ENCODE measurements around the gene TMSB4X.
"Not testable (repeated sequence)": the region's sequence is repeated elsewhere in the genome, so short reads cannot be mapped to it uniquely, and the experiment has no call there.

TMSB4X gene

DNA sequence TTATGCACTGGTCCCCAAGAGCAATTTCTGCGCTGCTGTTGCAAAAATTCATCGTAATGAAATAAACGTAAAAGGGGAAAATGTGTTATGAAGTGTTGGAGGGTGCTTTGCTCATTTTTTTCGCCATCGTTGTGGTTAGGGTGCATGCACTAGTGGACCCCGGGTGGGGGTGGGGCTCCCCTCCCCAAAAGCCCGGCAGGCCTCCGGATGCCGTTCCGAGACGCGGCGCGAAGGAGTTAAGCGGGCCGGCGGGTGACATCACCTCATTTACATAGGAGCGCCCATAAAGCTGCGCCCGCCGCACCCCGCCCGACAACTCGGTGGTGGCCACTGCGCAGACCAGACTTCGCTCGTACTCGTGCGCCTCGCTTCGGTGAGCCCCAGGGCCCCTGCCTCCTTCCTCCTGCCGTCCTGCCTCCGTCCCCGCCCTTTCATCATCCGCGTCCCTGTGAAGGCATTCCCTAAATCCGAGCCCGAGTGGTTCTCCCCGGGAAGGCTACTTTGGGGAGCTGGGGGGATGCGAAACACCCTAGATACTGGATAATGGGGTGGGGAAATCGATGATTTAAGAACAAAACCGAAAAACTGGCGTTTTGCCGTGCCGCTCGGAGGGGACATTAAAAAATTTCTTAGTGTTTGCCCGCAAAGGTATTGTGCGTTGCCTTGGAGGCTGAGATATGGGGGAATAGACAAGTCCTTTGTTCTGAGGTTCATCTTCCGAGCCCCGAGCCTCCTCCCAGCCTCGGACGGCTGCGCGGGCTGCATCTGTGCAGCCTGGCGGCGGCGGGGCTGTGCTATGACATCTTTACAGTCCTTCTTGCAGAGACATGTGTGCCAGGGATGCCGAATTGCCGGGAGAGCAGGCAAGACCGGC, at the start of gene TMSB4X:
TMSB4X (plus strand) TSS at position 315 of the 874 bp plus-strand sequence.
- DNase-seq (ENCODE audit: low read depth), result peak; percentile 56

DNA sequence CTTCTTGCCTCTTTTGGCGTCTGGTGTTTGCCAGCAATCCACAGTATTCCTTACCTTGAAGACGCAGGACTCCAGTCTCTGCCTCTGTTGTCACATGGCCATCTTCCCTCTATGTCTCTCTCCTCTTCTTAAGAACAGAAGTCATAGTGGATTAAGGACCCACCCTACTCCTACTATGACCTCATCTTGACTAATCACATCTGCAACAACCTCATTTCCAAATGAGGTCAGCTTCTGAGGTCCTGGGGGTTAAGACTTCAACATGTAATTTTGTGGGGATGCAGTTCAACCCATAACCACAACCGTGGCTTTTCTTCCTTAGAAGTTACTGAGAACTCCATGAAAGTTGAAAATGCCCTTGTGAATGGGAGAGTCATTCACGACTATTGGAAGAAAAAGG, 45.2 kb upstream of the TMSB4X start:
- peak; percentile 49 for DNase-seq (ENCODE audit: low read depth)

DNA sequence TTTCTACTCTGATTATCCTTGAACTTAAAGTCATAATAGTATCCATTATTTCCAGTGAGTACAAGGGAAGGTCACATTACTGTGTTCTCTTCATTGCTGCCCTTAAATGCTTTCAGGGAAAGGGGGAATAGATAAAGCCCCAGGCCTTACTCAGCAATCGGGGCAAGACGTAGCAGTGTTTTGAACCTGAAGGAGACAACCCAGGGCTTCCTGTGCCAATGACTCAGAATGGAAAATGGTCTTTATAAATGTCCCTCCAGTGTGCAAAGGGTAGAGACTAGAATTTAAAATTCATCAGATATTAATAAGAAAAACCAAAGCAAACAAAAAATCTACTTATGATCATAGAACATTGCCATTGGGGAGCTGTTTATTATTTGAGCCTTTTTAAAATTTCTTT, 44.8 kb upstream of the TMSB4X start:
- no peak for DNase-seq (ENCODE audit: low read depth)

DNA sequence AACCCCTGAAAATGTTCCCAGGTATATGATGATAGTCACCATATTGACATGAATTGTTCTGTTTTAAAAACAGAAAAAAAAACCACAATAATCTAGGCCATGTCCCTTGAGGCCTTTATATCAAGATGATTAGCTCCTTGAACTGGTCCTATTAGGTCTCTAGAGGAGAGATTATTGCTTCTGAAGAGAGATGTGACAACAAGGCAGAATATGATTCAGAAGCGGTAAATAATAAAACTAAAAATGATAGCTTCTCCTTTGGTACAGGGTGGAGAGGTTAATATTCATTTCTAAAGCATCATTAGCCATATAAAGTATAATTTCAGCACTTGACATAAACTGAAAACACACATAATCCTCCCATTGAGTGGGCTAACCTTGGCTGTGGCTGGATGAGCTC, 42.7 kb upstream of the TMSB4X start:
- DNase-seq (ENCODE audit: low read depth), result no peak

DNA sequence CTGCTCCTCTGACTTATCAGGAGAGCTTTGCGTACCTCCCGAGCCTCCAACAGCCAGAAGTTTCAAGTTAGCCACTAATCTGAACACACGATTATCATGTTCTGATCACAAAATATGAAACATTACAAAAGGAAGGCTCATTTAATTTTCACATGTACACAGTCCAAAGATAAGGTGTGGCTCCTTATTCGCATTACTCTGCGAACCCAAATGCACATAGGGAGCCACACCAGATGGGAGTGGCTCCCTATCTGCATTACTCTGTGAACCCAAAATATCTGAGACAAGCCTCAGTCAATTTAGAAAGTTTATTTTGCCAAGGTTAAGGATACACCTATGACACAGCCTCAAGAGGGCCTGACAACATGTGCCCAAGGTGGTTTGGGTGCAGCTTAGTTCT, 40.1 kb upstream of the TMSB4X start:
- DNase-seq (ENCODE audit: low read depth), result no peak

DNA sequence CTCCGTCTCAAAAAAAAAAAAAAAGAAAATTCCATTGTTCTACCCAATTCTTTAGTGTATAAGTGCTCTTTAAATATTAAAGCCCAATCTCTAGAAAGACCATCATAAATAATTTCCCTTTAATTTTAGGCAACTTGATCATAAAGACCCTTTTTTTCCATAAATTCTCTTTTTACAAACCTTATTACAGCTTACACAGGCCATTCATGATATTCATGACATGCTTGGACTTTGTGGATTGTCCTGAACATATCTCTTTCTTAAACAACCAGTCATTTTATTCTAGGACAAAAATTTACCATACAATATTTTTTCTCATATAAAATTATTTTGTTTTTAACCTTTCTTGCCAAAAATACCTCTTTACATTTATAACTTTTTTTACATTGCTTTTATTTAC, 38.0 kb upstream of the TMSB4X start:
- DNase-seq (ENCODE audit: low read depth), result no peak

DNA sequence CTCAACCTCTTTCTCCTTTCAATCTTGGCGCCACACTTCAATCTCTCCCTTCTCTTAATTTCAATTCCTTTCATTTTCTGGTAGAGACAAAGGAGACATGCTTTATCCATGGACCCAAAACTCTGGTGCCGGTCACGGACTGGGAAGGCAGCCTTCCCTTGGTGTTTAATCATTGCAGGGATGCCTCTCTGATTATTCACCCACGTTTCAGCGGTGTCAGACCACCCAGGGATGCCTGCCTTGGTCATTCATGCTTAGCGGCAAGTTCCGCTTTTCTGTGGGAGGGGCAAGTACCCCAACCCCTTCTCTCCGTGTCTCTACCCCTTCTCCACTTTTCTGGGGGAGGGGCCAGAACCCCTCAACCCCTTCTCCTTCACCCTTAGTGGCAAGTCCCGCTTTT, 34.4 kb upstream of the TMSB4X start:
- not testable (repeated sequence) for DNase-seq (ENCODE audit: low read depth)

DNA sequence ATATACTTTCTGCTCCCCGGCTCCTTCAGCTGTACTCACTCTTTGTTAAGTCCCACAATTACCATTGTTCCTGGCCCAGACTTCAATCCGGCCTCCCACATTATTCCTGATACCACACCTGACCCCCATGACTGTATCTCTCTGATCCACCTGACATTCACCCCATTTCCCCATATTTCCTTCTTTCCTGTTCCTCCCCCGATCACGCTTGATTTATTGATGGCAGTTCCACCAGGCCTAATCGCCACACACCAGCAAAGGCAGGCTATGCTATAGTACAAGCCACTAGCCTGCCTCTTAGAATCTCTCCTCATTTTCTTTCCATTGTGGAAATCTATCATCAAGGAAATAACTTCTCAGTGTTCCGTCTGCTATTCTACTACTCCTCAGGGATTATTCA, 31.3 kb upstream of the TMSB4X start:
- not testable (repeated sequence) for DNase-seq (ENCODE audit: low read depth)

DNA sequence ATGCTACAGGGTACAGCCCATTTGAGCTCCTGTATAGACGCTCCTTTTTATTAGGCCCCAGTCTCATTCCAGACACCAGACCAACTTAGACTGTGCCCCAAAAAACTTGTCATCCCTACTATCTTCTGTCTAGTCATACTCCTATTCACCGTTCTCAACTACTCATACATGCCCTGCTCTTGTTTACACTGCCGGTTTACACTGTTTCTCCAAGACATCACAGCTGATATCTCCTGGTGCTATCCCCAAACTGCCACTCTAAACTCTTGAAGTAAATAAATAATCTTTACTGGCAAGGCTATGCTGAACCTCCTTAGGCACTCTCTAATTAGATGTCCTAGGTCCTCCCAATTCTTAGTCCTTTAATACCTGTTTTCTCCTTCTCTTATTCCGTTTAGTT, 30.5 kb upstream of the TMSB4X start:
- not testable (repeated sequence) for DNase-seq (ENCODE audit: low read depth)

DNA sequence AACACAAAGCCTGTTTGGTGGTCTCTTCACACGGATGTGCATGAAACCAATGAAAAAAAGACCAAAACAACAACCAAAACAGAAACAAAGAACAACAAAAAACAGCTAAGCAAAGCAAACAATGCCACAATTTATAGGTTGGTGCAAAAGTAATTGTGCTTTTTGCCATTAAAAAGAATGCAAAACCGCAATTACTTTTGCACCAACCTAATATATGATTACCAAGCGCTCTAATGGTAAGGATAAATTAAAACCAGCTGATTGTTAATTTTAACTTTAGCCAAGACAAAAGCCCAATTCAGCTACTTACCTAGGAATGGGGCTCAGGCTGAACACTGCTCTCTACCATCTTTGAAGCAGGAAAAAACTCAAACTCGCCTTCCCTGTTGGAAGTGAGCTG, 29.4 kb upstream of the TMSB4X start:
- DNase-seq (ENCODE audit: low read depth), result no peak

DNA sequence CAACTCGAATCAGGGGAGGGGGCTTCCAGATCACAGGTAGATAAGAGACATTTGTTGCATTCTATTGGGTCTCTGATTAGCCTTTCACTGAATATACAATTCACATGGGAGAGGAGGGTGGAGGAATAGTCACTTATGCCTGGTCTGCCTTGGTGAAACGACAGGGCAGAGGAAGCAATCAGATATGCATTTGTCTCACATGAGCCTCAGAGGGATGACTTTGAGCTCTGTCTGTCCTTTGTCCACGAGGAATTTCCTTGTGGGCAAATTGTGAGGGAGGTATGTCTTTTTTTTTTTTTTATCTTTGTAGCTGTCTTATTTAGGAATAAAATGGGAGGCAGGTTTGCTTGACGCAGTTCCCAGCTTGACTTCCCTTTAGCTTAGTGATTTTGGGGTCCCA, 28.5 kb upstream of the TMSB4X start:
- DNase-seq (ENCODE audit: low read depth), result no peak

DNA sequence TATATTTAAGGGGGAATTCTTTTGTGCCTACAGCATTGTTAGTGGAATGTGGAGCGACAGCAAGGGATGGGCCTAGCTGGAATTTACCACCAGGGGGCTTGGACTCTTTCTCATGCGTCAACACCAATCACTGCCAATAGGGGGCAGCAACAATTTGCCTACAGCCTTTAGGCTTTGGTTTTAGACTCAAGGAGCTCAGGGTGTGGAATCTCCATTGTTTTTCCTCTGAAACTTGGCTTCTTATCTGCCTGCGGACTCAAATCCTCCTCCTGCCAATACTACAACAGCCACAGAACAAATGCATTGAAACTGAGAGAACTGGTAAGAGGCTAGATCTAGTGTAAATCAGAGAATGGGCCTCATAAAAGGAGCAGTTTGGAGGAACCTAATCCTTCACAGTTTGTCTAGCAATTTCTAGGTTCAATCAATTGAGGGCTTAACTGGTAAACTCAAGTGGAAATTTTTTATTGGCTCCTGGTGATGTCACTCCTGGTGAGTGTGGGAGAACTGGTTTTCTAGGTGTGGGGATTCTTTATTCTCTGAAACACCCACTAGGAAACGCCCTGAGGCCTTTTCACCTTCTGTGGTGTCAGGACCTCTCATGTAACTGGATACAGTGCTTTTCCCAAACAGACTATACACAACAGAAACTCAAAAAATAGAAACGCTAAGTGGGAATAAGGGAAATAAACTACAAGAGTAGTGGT, 27.9 kb upstream of the TMSB4X start:
- DNase-seq (ENCODE audit: low read depth), result peak; percentile 59

DNA sequence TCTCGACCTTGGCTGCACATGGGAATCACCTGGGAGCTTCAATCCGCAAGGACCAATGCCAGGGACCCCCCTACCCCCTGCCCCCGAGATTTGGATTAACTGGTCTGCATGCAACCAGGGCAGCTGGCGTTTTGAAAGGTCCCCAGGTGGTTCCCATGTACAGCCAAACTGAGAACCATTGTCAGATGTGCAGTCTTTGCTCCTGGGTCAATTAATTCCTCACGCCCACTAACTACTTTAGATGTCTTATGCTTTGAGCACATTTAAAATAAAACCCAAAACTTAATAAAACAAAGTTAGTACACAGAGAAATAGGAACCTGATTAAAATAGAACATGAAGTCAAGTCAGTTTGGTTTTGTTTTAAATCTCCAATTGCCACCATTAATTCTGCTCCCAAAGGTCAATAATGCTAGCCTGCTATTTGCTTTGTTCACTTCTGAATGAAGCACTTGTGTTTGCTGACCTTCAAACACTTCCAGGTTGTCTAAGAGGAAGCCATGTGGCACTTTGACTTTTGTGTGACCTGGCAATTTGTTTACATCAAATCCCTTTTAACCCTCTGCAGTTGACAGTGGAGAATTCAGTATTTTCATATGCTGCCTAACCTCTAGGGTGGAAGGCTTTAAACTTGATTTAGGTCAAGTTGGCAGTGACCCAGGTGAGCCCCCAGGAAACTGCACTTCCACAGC, 27.2 kb upstream of the TMSB4X start:
- no peak for DNase-seq (ENCODE audit: low read depth)

DNA sequence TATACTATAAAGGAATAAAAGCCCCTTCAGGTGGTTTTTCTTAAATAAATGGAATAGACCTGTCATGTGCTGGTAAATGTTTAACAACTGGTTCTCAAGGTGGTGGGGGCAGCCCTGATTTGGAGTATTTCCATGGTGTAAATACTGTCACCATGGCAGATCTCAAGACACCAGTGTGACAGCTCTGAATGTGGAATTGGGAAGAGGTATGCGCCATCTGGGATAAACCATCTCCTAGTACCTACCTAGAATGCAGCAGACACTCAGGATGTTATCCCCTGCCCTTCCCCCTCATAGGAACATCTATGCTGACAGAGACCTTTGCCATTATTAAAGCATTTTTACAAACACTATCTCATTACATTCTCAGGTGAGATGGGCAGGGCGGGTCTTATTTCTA, 26.4 kb upstream of the TMSB4X start:
- DNase-seq (ENCODE audit: low read depth), result no peak

DNA sequence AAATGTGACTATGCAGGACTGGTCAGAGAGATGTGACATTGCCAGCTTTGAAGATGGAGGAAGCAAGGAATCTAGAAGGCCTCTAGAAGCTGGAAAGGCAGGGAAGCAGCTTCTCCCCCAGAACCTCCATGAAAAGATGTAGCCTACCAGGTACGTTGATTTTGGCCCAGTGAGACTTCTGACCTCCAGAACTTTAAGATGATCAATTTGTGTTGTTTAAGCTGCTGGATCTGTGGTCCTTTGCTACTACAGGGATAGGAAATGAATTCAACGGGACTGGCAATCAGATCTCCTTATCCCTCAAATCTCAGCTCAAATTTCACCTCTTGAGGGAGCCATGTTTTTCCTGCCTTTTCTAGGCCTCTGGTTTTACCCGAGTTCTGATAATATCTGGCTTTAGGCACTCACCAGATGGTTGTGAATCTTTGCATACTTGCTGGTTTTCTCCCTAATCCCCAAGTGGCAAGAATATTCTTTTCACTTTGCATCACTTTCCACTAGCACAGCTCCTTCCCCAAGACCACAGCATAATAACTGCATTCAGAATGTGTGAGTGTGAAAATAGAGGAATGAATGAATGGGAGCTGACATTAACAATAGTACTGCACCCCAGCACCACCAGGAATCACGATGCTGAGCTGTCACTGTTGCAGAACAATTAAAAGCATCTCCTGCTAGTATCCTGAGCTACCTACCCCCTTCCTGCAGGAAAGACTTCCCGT, 25.5 kb upstream of the TMSB4X start:
- no peak for DNase-seq (ENCODE audit: low read depth)

DNA sequence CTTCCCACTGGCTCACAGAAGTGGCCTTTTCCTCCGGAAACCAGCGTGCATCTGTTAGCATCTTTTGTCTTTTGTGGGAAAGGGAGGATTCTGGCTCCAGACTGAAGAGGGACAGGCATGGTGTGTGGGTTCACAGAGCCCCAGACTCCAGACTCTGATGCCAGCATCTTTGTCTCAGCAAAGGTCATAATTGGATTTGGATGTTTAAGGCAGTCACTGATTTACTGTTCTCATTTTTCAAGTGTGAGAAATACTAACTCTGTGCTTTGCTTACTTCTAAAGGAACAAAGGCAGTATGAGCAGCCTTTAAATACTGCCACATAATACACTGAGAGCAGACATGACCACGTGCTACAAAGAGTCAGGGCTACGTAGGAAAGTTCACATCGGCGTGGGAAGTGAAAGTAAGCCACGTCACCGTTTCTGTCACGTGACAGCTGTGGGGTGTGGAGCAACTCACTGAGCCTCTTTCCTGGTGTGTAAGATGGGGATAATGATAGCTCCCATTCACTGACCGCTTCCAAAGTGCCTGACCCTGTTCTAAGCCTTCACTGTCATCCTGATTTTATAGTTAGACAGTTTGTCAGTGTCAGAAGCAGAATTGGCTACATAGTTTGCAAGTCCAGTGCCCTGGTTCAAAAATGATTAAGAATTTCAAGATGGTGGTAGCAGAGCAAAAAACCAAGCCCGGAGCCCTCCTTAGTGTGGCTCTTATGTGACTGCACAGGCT, 24.8 kb upstream of the TMSB4X start:
- peak; percentile 61 for DNase-seq (ENCODE audit: low read depth)

DNA sequence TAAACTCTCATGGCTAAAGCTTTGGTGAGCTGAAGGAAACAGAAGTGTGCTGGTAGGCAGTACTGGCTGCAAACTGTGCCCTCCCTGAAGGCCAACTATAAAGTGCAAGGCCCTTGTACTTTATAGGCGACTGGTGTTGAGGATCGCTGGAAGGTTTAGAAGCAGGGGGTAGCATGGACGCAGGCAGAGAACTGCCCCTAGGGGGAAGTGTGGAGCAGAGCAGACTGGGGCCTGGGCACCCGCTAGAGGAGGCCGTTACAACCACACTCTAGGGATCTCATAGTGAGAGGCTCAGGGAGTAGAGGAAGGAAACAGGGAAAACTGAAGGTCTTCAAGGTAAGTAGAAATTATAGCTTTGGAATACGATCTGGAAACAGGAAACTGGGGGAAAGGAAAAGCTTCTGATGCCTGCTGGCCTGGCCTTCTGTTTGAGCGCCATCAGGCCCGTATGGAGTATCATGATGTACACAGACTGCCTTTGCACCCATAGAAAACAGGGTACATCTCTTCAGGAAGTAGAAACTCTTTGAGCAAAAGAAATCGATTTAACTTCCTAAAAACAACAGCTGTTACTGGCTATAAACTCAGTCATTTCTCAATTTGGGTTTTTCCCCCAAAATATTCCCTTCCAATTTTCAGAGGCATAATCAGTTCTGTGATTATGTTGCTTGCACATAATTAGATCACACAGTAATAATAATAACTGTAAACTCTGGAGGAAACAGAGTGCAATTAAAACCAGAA, 23.9 kb upstream of the TMSB4X start:
- DNase-seq (ENCODE audit: low read depth), result no peak

DNA sequence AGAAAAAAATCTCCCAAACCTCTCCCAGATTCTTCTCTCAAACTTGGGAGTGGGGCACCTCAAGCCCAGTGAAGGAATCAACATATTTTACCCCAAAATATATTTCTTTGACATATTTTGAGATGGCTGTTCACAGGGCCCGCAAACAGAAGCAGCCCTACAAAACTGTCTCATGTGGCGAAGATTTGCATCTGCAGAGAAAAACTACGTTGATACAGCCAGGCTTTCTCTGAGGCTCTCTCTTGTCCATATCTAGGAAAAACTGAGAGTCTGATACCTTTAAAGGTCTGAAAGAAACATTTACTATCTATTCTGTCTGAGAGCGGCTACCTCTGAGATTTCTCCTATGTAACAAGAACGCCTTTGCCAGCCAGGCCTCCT, 23.3 kb upstream of the TMSB4X start:
- no peak for DNase-seq (ENCODE audit: low read depth)

DNA sequence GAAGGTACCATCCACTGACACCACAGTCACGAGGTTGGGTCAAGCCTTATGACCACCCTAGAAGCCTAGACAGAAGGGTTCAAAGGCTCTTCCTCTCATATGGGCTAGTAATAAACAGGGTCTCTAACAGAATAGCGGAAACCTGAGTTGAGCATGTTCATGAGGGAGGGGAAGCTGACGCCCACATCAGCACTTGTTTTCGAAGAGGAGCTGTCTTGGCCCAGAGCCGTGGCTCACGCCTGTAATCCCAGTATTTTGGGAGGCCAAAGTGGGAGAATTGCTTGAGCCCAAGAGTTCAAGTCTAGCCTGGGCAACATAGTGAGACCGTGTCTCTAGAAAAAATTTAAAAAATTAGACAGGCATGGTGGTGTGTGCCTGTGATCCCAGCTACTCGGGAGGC, 21.5 kb upstream of the TMSB4X start:
- DNase-seq (ENCODE audit: low read depth), result no peak

DNA sequence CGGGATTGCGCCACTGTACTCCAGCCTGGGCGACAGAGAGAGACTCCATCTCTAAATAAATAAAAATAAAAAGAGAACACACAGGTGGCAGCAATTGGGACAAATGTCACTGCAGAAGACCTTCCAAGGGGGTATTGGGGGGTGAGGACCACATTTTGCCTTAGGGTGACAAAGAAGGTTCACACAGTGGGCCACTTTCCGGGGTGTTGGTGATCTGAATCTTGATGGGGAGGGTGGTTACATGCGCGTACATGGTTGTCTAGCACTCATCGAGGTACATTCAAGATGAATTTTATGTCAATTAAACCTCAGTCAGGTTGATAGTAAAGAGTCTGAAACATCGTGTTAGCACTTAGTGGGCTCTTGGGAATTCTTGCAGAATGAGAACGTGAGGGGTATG, 20.5 kb upstream of the TMSB4X start:
- DNase-seq (ENCODE audit: low read depth), result no peak

DNA sequence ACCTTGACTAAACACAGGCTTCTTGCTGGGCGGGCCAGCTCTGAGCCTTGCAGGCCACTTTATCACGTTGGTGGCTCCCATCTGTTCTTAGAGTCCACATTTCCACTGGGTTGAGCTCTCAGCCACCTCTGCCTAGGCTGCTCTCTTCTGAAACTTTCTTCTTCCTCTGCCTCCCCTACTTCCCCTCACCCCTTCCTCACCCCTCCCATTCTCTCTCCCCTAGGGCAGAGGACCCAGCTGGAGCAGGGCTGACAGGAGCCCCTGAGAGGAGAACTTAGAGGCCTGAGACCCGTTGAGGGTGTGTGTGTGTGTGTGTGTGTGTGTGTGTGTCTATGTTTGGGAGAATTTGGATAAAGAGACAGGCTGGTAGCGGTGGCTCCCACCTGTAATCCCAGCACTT, 19.9 kb upstream of the TMSB4X start:
- no peak for DNase-seq (ENCODE audit: low read depth)

All from HS-5 (cell line).